Activated naive CD4-positive, alpha-beta T cell (primary cell): ENCODE results near the gene TYW1.
"Not testable (repeated sequence)": the region's sequence is repeated elsewhere in the genome, so short reads cannot be mapped to it uniquely, and the experiment has no call there.

Experiments used
- DNase-seq, 4 experiments: peaks; one replicate each; lab custom pipeline; 2025; lab: John Stamatoyannopoulos, UW

TYW1 gene

DNA sequence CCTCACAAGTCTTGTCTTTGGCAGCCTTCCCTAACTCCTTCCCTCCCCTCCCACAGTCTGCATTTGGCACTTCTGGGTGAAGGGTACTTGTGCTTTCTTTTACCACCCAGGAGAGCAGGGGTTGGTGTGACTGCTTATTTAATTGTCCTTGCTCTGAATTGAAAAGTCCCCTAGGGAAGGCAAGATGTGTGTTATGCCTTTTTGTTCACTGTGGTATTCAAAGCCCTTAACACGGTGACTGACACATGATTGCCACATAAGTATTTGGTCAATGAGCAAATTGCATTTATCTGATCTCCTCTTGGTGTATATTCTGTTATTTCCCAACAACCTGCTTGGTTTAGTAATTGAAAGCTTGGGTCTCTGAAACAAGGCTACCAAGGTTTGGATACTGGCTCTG is 134.1 kb downstream of the TYW1 start:
- not testable (repeated sequence) for DNase-seq

DNA sequence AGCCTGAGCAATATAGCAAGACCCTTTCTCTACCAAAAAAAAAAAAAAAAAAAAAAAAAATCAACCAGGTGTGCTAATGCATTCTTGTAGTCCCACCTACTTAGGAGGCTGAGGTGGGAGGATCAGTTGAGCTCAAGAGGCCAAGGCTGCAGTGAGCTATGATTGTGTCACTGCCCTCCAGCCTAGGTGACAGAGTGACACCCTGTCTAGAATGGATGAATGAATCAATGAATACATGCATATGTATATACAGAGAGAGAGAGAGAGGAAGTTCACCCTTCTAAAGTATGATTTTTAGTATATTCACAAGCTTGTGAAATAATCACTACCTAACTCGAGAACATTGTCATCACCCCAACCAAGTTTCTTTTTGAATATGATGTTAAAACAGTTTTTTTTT is 138.3 kb downstream of the TYW1 start:
- DNase-seq: not testable (repeated sequence)

DNA sequence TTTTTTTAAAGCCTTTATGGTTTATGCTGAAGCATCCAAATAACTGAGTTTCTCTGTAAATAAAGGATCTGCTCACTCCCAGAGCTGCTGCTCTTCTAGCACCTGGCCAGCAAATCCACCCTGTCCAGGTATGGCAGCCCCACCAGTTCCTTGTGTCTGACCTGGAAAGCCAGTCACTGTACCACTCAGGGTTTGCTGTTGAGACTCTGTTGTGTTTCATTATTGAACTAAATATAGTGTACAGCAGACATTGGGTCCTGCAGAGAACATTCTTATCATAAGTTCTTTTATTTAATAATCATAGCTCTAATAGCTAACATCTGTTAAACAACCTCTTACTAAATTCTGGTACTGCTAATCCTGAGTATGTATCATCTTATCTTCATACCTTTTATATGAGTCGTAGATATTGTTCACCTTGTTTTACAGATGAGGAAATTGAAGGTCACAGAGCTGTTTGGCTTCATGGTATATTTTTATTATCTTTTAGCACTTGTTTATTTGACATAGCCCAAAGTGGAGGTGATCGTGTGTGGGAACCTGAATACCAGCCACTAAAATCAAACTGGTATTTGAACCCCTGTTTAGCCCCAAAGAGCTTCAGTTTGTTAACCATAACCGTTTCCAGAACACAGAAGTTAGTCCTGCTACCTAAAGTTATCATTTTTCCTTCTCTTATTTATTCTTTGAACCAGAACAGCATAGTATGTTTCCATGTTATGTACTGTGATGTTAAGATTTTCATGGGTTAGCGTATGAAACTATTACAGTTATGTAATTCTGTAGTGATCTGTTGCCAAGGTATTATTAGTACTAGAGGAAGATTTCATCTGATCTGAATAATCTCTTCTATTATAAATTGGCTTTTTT is 139.2 kb downstream of the TYW1 start:
- not testable (repeated sequence) for DNase-seq

- DNase-seq: not testable (repeated sequence)
These were observed 140.9 kb downstream of the TYW1 start for GRCh38 chr7:67137489-67137888.

GRCh38 chr7:67139876-67140275 is 143.2 kb downstream of the TYW1 start:
- DNase-seq: not testable (repeated sequence)

GRCh38 chr7:67141001-67141400 is 144.4 kb downstream of the TYW1 start:
- DNase-seq: not testable (repeated sequence)

DNA sequence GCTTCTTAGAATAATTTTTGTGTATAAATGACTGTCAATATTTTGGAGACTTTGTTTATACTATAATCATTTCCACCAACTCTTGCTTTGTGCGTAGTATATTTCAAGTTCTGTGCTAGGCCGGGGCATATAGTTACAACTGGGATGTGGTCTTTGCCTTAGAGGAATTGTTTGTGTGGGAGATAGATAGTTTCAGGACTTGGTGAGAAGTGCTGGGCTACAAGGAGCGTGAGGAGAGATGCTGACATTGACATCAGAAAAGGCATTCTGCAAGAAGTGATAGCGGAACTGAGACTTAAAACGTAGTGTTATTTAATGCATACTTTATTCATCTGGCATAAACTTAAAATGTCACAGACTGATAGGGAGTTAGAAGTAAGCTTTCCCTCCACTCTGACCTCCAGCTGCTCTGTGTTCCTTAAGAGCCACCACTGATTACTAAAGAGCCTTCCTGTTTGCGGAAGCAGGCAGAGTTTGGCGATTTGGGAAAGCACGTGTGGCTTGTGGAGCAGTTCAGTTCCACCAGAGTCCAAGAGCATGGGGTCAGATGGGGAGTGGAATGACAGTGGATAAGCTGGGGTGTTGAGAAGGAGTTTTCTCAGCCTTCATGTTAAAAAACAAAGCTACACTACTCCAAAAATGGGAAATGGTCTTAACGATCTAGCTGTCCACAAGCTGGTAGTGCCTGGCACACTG is 146.6 kb downstream of the TYW1 start:
- not testable (repeated sequence) for DNase-seq

GRCh38 chr7:67145581-67146193 is 149.1 kb downstream of the TYW1 start:
- DNase-seq: not testable (repeated sequence)

GRCh38 chr7:67149131-67149530 is 152.5 kb downstream of the TYW1 start:
- not testable (repeated sequence) for DNase-seq

GRCh38 chr7:67154374-67154773 is 157.7 kb downstream of the TYW1 start:
- not testable (repeated sequence) for DNase-seq

DNA sequence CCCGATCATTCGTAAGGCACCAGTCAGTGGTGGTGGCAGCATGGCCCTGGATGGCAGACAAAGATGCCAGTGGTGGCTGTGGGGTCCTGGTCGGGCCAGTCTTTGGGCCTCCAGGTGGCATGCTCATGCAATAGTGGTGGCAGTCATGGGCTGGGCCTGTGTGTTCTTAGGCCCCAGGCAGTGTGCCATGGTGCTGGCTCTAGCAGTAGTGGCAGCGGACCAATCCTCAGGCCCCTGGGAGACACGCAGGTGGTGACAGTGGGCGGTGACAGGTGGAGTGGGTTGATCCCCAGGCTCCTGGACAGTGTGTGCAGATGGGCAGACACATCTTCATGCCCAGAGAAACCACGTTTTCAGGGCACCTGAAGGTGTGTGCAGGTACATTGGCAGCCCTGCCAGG is 159.4 kb downstream of the TYW1 start:
- DNase-seq: not testable (repeated sequence)

GRCh38 chr7:67163285-67163684 is 166.7 kb downstream of the TYW1 start:
- not testable (repeated sequence) for DNase-seq

DNA sequence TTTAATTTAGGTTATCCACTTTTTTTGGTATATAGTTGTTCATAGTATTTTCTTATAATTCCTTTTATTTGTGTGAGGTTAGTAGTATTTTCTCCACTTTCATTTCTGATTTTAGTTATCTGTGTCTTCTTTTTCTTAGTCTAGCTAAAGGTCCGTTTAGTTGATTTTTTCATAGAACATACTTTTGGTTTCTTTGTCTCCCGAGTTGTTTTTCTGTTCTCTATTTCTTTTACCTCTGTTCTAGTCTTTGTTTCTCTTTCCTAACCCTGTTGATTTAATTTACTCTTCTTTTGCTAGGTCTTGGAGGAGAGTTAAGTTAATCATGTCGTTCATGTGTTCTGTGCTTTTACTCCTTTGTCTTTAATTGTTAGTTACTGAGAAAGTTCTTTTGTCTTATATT is 174.5 kb downstream of the TYW1 start:
- not testable (repeated sequence) for DNase-seq

DNA sequence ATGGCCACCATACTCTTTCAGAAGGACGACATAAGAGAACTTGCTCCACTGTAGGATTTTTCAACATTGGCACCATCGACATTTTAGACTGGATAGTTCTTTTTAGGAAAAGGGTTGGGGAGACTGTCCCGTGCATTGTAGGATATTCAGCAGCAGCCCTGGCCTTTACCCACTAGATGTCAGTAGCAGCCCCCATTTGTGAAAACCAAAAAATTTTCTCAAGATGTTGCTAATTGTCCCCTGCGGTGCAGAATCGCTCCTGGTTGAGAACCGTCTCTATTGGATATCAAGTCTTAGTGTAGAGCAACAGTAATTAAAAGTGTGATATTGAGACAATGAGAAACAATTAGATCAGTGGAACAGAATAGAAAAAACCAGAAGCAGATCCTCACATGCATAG is 180.1 kb downstream of the TYW1 start:
- DNase-seq: not testable (repeated sequence)

- DNase-seq: not testable (repeated sequence)
These were observed 182.5 kb downstream of the TYW1 start for GRCh38 chr7:67178915-67179688.

GRCh38 chr7:67182956-67183750 is 186.5 kb downstream of the TYW1 start:
- DNase-seq: not testable (repeated sequence)

GRCh38 chr7:67184912-67185659 is 188.5 kb downstream of the TYW1 start:
- not testable (repeated sequence) for DNase-seq

- not testable (repeated sequence) for DNase-seq
These were observed 189.1 kb downstream of the TYW1 start for GRCh38 chr7:67185660-67186129.

DNA sequence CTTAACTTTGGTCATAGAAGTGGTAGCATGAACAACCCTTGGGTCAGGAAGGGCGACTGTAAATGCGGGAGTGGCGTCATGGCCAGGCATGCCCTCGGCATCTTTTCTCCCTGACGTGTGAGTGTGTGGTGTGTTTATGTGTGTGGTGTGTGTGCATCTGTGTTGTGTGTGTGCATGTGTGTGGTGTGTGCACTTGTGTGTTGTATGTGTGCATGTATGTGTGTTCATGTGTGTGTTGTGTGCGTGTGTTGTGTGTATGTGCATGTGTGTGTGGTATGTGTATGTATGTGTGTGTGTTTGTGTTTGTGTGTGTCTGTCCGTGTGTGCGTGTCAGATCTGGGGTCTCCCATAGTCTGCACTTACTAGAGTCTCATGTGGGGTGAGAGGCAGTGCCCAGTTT is 192.5 kb downstream of the TYW1 start:
- DNase-seq: not testable (repeated sequence)
